IMR-90 (cell line): Measurements from ENCODE around the gene C3.

Experiments
- BHLHE40 ChIP-seq: fragments of 150-350 bp; IDR thresholded peaks from 2 replicates; pipeline ENCODE4 v1.6.1; 2016; ENCODE audit warnings: mild to moderate bottlenecking, low read depth, low read length
- CEBPB ChIP-seq: IDR thresholded peaks from 2 replicates; pipeline ENCODE4 v1.6.1; 2012; ENCODE audit warnings: low read depth, low read length, improper control_type of control experiment
- CHD1 ChIP-seq: IDR thresholded peaks from 2 replicates; pipeline ENCODE4 v1.6.1; 2012; ENCODE audit warnings: low read depth, low read length, improper control_type of control experiment
- CTCF ChIP-seq: conservative IDR thresholded peaks from 2 replicates; pipeline ENCODE4 v1.5.1; 2012; ENCODE audit warnings: mild to moderate bottlenecking, low read depth, low read length, improper control_type of control experiment
- MAFK ChIP-seq: IDR thresholded peaks from 2 replicates; pipeline ENCODE4 v1.6.1; 2012; ENCODE audit warnings: low read depth, low read length, improper control_type of control experiment
- MAZ ChIP-seq: IDR thresholded peaks from 2 replicates; pipeline ENCODE4 v1.6.1; 2012; ENCODE audit warnings: low read depth, mild to moderate bottlenecking, low read length, improper control_type of control experiment, moderate library complexity, borderline replicate concordance
- MXI1 ChIP-seq: IDR thresholded peaks from 2 replicates; pipeline ENCODE4 v1.6.1; 2012; ENCODE audit warnings: low read depth, mild to moderate bottlenecking, low read length, moderate library complexity, borderline replicate concordance
- NFE2L2 ChIP-seq: fragments of 150-350 bp; IDR thresholded peaks from 2 replicates; pipeline ENCODE4 v1.6.1; 2016; ENCODE audit warnings: low read depth, mild to moderate bottlenecking, low read length
- POLR2A ChIP-seq: IDR thresholded peaks from 2 replicates; pipeline ENCODE4 v1.6.1; 2012; ENCODE audit warnings: mild to moderate bottlenecking, low read depth, low read length
- RAD21 ChIP-seq: IDR thresholded peaks from 2 replicates; pipeline ENCODE4 v1.6.1; 2012; ENCODE audit warnings: low read length, improper control_type of control experiment
- RFX5 ChIP-seq: IDR thresholded peaks from 2 replicates; pipeline ENCODE4 v1.8.0; 2012; ENCODE audit warnings: low read depth, mild to moderate bottlenecking, low read length, moderate library complexity
- SMC3 ChIP-seq: fragments of 150-350 bp; IDR thresholded peaks from 2 replicates; pipeline ENCODE4 v1.6.1; 2016; ENCODE audit warnings: low read depth, mild to moderate bottlenecking, antibody characterized with exemption, low read length, moderate library complexity
- TF ChIP-seq, protein P1 (sequence below): fragments of 150-350 bp; IDR thresholded peaks from 2 replicates; pipeline ENCODE4 v1.6.1; 2016; ENCODE audit warnings: low read depth, mild to moderate bottlenecking, low read length, moderate library complexity, borderline replicate concordance
- TF ChIP-seq, protein P2 (sequence below): fragments of 150-350 bp; IDR thresholded peaks from 2 replicates; pipeline ENCODE4 v1.6.1; 2017; ENCODE audit warnings: mild to moderate bottlenecking, antibody characterized with exemption, low read length, low read depth

DNA sequence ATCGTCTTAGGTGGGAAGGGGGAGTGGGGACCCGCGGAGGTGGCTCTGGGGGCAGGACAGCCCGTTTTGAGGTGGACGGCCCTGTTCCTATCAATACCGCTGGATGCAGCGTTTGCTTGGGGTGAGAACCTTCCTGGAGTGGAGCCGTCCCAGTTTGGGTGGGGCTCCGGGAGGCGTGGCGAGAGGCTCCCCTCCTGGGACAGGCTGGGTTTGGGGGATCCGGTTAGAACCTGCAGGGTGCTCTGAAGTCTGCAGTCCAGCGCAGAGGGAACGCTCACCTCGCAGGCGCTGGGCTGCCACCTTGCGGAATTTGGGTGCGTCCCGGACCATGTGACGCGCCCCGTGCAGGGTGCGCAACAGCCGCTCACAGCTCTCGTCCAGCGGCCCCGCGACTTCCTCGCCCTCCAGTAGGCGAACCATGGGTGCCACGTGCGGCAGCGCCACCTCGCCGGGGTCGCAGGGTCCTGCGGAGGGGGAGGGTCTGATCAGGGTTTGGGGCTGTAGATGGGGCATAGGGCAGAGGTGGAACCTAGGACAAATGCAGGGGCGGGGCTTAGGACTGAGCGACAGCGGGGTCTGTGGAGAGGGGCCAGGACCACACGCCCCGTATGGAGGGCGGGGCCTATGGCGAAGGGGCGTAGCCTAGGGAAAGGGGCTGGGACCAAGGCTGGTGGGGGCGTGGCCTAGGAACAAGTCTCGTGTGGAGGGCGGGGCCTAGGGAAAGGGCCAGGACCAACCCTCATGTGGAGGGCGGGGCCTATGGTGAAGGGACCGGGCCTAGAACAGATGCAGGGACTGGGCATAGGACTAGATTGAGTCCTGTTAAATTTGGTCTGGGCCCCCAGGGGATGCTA lies 33.0 kb upstream of the C3 start:
- TF ChIP-seq CTCF = no peak
- peak; percentile 80 for TF ChIP-seq BHLHE40
- TF ChIP-seq MXI1 = no peak; the same call in 1 of the 2 replicates
- TF ChIP-seq, protein P1, sequence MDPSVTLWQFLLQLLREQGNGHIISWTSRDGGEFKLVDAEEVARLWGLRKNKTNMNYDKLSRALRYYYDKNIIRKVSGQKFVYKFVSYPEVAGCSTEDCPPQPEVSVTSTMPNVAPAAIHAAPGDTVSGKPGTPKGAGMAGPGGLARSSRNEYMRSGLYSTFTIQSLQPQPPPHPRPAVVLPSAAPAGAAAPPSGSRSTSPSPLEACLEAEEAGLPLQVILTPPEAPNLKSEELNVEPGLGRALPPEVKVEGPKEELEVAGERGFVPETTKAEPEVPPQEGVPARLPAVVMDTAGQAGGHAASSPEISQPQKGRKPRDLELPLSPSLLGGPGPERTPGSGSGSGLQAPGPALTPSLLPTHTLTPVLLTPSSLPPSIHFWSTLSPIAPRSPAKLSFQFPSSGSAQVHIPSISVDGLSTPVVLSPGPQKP = no peak
- TF ChIP-seq SMC3 = no peak
- no peak for TF ChIP-seq POLR2A
- no peak for TF ChIP-seq MAFK
- TF ChIP-seq, protein P2, sequence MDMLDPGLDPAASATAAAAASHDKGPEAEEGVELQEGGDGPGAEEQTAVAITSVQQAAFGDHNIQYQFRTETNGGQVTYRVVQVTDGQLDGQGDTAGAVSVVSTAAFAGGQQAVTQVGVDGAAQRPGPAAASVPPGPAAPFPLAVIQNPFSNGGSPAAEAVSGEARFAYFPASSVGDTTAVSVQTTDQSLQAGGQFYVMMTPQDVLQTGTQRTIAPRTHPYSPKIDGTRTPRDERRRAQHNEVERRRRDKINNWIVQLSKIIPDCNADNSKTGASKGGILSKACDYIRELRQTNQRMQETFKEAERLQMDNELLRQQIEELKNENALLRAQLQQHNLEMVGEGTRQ = peak; percentile 59
- TF ChIP-seq CEBPB = no peak
- no peak; the same call in 1 of the 2 replicates for TF ChIP-seq RAD21
- TF ChIP-seq NFE2L2 = no peak
- TF ChIP-seq CHD1 = no peak
- no peak for TF ChIP-seq MAZ
- no peak for TF ChIP-seq RFX5
